CD4-positive, alpha-beta memory T cell (primary cell): ENCODE results near the gene KATNIP. TPM values are rescaled to one million over a fixed set of nuclear protein-coding genes. Genes with fewer than 3 reads are reported as not detected.

Source experiments
- CTCF ChIA-PET: fragments of 350-600 bp; sonication (Branson Sonifier 250); formaldehyde crosslinking; loops from one replicate; lab custom pipeline; 2021; ENCODE audit warnings: inconsistent platforms; ENCODE audit not compliant: partially characterized antibody; lab: Charles Lee
- POLR2A ChIA-PET: fragments of 350-600 bp; sonication (Branson Sonifier 250); formaldehyde crosslinking; loops from one replicate; lab custom pipeline; 2021; ENCODE audit not compliant: partially characterized antibody; lab: Charles Lee
- DNase-seq, 5 donors: peaks; one replicate each; pipeline versions ENCODE4 v3.0.0 to v3.0.0-alpha.2; 2020 to 2022; ENCODE audit warnings: mixed read lengths in 1 of 5
- H3K27ac ChIP-seq: one replicate; pipeline ENCODE4 v1.7.0; 2013; ENCODE audit warnings: low read depth, low read length
- H3K27me3 ChIP-seq: 2 replicates; pipeline ENCODE4 v1.7.0; 2013; ENCODE audit warnings: mild to moderate bottlenecking, low read length, moderate library complexity; ENCODE audit not compliant: insufficient read depth
- H3K36me3 ChIP-seq: 2 replicates; pipeline ENCODE4 v1.7.0; 2013; ENCODE audit warnings: mild to moderate bottlenecking, low read length, moderate library complexity; ENCODE audit not compliant: insufficient read depth
- H3K4me1 ChIP-seq: 2 replicates; pipeline ENCODE4 v1.7.0; 2013; ENCODE audit warnings: mild to moderate bottlenecking, low read length, moderate library complexity; ENCODE audit not compliant: insufficient read depth
- H3K4me3 ChIP-seq, 2 donors: one replicate each; pipeline ENCODE4 v1.7.0; 2013; ENCODE audit warnings: low read length in 2 of 2, mild to moderate bottlenecking in 1 of 2
- H3K9me3 ChIP-seq, 2 donors: one replicate each; pipeline ENCODE4 v1.7.0; 2013; ENCODE audit warnings: low read length in 2 of 2, control low read depth in 1 of 2; ENCODE audit not compliant: control insufficient read depth in 1 of 2
- H3K27ac Mint-ChIP-seq, 7 donors: one replicate each; pipeline ENCODE4 v1.8.0; 2020 to 2021; ENCODE audit warnings: mixed read lengths in 7 of 7, mild to moderate bottlenecking in 6 of 7, inconsistent platforms in 3 of 7, moderate library complexity in 3 of 7
- H3K27me3 Mint-ChIP-seq, 2 donors: one replicate each; pipeline ENCODE4 v1.8.0; 2020 to 2021; ENCODE audit warnings: mixed read lengths in 2 of 2
- H3K36me3 Mint-ChIP-seq, 2 donors: one replicate each; pipeline ENCODE4 v1.8.0; 2020 to 2021; ENCODE audit warnings: mixed read lengths in 2 of 2, inconsistent platforms in 1 of 2, mild to moderate bottlenecking in 1 of 2
- H3K4me1 Mint-ChIP-seq, 4 donors: one replicate each; pipeline ENCODE4 v1.8.0; 2020 to 2021; ENCODE audit warnings: mixed read lengths in 4 of 4, mild to moderate bottlenecking in 1 of 4
- H3K4me3 Mint-ChIP-seq, 8 donors: one replicate each; pipeline ENCODE4 v1.8.0; 2020 to 2021; ENCODE audit warnings: mixed read lengths in 8 of 8, mild to moderate bottlenecking in 7 of 8, moderate library complexity in 6 of 8, inconsistent platforms in 3 of 8
- H3K9me3 Mint-ChIP-seq, 8 donors: one replicate each; pipeline ENCODE4 v1.8.0; 2020 to 2021; ENCODE audit warnings: mixed read lengths in 8 of 8, mild to moderate bottlenecking in 5 of 8, inconsistent platforms in 3 of 8, moderate library complexity in 1 of 8
- intact Hi-C: fragments of 100-400 bp; cut with micrococcal nuclease; formaldehyde crosslinking; loops from one replicate; pipeline ENCODE4 v1.15.1; 2023
- polyA plus RNA-seq, 2 donors: library from polyadenylated mRNA; unstranded; fragments of 300-500 nt; fragmentation: Illumina TruSeq; gene quantifications; one replicate each; pipeline ENCODE4 v1.2.3, GENCODE V29; 2021
- total RNA-seq, 2 experiments: library from RNA; stranded (reverse); gene quantifications; one replicate each; pipeline ENCODE4 v1.2.3, GENCODE V29; 2021

KATNIP gene
- total and polyA plus RNA-seq, 4 experiments from 2014 or later = 0.31 to 22.9 (median 12.9) TPM

DNA sequence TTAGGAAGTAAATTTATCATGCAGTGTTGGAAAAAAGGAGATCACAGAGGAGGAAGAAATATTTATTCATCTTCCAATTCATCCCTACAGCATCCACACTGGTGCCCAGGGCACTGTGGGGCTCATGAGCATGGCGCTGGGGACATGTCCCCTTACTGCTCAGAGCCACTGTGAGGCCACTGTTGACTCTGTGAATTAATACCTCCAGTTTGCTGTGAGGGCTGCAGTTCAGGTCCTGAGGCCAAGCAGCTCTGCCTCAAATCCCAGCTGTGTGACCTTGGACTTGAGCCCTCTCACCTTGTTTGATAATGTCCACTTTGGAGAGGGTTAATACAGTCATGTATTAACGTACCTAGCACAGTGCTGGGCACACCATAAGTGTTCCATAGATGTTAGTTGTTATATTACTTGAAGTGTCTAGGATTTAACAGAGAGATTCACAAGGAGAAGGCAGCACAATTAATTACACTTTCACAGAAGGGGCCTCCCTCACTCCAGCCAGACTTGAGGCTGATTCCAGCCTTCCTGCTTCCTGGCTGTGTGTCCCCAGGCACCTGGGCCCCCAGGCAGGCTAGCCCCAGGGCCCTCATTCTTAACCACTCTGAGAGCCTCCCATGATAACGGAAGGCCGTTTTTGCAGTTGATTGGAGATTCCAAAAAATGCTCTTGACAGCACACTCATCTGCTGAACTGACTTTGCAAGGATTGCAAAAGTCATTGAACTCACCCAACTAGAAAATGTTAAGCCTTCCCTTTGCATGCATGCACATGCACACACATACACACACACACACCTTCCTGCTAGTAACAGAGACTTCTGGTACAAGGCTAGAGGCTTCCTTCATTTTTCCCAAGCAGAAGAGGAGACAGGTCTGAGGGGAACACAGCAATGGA lies 29.4 kb downstream of the KATNIP start:
- Histone ChIP-seq H3K9me3 (no peaks in the 10 kb centered on the region), H3K27me3 (no peaks in the 10 kb centered on the region), H3K27ac (no peak overlapping the region), H3K4me1 (no peaks in the 10 kb centered on the region), H3K4me3 (no peak overlapping the region), H3K36me3 (no peaks in the 10 kb centered on the region)
- H3K27ac Mint-ChIP-seq = no peak overlapping the region
- DNase-seq = no peak
- no peak overlapping the region for H3K4me3 Mint-ChIP-seq
- ChIA-PET POLR2A (no interaction called here), CTCF (no interaction called here)
- H3K4me1 Mint-ChIP-seq = peaks cover 0 to 2% (median 0%) of the 10 kb centered on the region in 4 donors
- H3K9me3 Mint-ChIP-seq = peaks cover 0 to 2% (median 0%) of the 10 kb centered on the region in 8 donors
- intact Hi-C loops = no loop called here
- no peaks in the 10 kb centered on the region for H3K27me3 Mint-ChIP-seq
- peaks cover 28 to 67% of the 10 kb centered on the region in 2 donors for H3K36me3 Mint-ChIP-seq

- no peak overlapping the region for H3K27ac ChIP-seq
- CTCF ChIA-PET = no interaction called here
- intact Hi-C loops = no loop called here
- H3K4me1 ChIP-seq = no peaks in the 10 kb centered on the region
- H3K27me3 ChIP-seq = no peaks in the 10 kb centered on the region
- no peaks in the 10 kb centered on the region for H3K9me3 ChIP-seq
- DNase-seq = no peak
- no peak overlapping the region for H3K4me3 ChIP-seq
- H3K27ac Mint-ChIP-seq = no peak overlapping the region
- H3K4me3 Mint-ChIP-seq = no peak overlapping the region
- H3K4me1 Mint-ChIP-seq = no peaks in the 10 kb centered on the region
- no peaks in the 10 kb centered on the region for H3K27me3 Mint-ChIP-seq
- peaks cover 23 to 54% of the 10 kb centered on the region in 2 donors for H3K36me3 Mint-ChIP-seq
- POLR2A ChIA-PET = interaction anchor here (0.5 kb wide), 1 partner anchor 26 kb away, joined by 3 read pairs; no protein-coding TSS in a partner anchor
- no peaks in the 10 kb centered on the region for H3K9me3 Mint-ChIP-seq
- H3K36me3 ChIP-seq = no peaks in the 10 kb centered on the region
Measured at GRCh38 chr16:27582883-27583282, 32.9 kb downstream of the KATNIP start.

GRCh38 chr16:27583634-27584033 lies 33.7 kb downstream of the KATNIP start:
- intact Hi-C loops = no loop called here
- Histone ChIP-seq H3K27me3 (no peaks in the 10 kb centered on the region), H3K9me3 (no peaks in the 10 kb centered on the region), H3K27ac (no peak overlapping the region), H3K4me1 (no peaks in the 10 kb centered on the region), H3K36me3 (no peaks in the 10 kb centered on the region), H3K4me3 (no peak overlapping the region)
- Mint-ChIP-seq H3K9me3 (no peaks in the 10 kb centered on the region), H3K27ac (no peak overlapping the region), H3K27me3 (no peaks in the 10 kb centered on the region), H3K4me1 (no peaks in the 10 kb centered on the region), H3K4me3 (no peak overlapping the region), H3K36me3 (peaks cover 23 to 49% of the 10 kb centered on the region in 2 donors)
- ChIA-PET POLR2A (no interaction called here), CTCF (no interaction called here)
- DNase-seq = no peak

DNA sequence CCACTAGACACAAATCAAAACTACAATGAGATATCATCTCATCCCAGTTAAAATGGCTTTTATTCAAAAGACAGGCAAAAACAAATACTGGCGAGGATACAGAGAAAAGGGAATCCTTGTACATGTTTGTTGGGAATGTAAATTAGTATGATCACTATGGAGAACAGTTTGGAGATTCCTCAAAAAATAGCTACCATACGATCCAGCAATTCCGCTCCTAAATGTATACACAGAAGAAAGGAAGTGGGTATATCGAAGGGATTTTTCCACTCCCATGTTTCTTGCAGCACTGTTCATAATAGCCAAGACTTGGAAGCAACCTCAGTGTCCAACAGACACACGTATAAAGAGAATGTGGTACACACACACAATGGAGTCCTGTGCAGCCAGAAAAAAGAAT lies 35.3 kb downstream of the KATNIP start:
- Mint-ChIP-seq H3K36me3 (peaks cover 24 to 47% of the 10 kb centered on the region in 2 donors), H3K27ac (no peak overlapping the region), H3K4me1 (no peaks in the 10 kb centered on the region), H3K9me3 (peaks cover 0 to 6% (median under 1%) of the 10 kb centered on the region in 8 donors), H3K4me3 (no peak overlapping the region), H3K27me3 (no peaks in the 10 kb centered on the region)
- Histone ChIP-seq H3K36me3 (no peaks in the 10 kb centered on the region), H3K27me3 (no peaks in the 10 kb centered on the region), H3K9me3 (no peaks in the 10 kb centered on the region), H3K4me1 (no peaks in the 10 kb centered on the region), H3K4me3 (no peak overlapping the region), H3K27ac (no peak overlapping the region)
- POLR2A ChIA-PET = no interaction called here
- intact Hi-C loops = no loop called here
- CTCF ChIA-PET = no interaction called here
- DNase-seq = no peak

DNA sequence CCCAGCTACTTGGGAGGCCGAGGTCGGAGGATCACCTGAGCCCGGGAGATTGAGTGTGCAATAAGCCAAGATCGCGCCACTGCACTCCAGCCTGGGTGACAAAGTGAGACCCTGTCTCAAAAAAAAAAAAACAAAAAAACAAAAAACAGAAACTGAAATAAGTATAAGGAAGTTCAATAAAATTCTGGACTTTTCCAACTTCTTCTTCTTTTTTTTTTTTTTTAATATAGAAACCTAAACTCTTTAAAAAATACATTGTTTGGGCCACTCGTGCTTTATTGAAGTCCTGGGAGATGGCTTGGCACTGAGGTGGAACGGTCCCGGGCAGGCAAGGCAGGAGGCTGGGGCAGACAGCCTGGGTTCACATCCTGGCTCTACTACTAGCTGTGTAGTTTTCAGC lies 36.8 kb downstream of the KATNIP start:
- POLR2A ChIA-PET = no interaction called here
- Histone ChIP-seq H3K4me3 (no peak overlapping the region), H3K9me3 (no peaks in the 10 kb centered on the region), H3K27ac (no peak overlapping the region), H3K36me3 (no peaks in the 10 kb centered on the region), H3K4me1 (no peaks in the 10 kb centered on the region), H3K27me3 (no peaks in the 10 kb centered on the region)
- intact Hi-C loops = no loop called here
- CTCF ChIA-PET = no interaction called here
- Mint-ChIP-seq H3K36me3 (peaks cover 23 to 46% of the 10 kb centered on the region in 2 donors), H3K9me3 (peaks cover 0 to 9% (median 2%) of the 10 kb centered on the region in 8 donors), H3K4me3 (no peak overlapping the region), H3K4me1 (no peaks in the 10 kb centered on the region), H3K27ac (no peak overlapping the region), H3K27me3 (no peaks in the 10 kb centered on the region)
- DNase-seq = no peak

DNA sequence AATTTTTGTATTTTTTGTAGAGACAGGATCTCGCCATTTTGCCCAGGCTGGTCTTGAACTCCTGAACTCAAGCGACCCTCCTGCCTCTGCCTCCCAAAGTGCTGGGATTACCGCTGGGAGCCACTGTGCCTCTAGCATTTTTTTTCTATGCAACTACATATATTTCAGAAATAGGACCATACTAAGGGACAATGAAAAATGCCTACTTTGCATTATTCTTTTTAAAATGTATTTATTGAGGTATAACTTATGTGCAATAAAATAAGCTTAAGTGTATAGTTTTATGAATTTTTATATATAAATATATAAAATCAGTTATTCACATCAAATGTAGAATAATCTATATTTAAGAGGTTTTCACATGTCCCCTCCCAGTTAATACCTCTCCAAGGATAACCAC lies 38.1 kb downstream of the KATNIP start:
- Histone ChIP-seq H3K27ac (no peak overlapping the region), H3K27me3 (no peaks in the 10 kb centered on the region), H3K9me3 (no peaks in the 10 kb centered on the region), H3K36me3 (no peaks in the 10 kb centered on the region), H3K4me1 (no peaks in the 10 kb centered on the region), H3K4me3 (no peak overlapping the region)
- no peaks in the 10 kb centered on the region for H3K27me3 Mint-ChIP-seq
- no peak overlapping the region for H3K4me3 Mint-ChIP-seq
- H3K4me1 Mint-ChIP-seq = peaks cover 0 to 1% (median 0%) of the 10 kb centered on the region in 4 donors
- CTCF ChIA-PET = no interaction called here
- intact Hi-C loops = no loop called here
- H3K9me3 Mint-ChIP-seq = peaks cover 0 to 9% (median 2%) of the 10 kb centered on the region in 8 donors
- H3K27ac Mint-ChIP-seq = no peak overlapping the region
- H3K36me3 Mint-ChIP-seq = peaks cover 20 to 39% of the 10 kb centered on the region in 2 donors
- no peak for DNase-seq
- POLR2A ChIA-PET = no interaction called here

DNA sequence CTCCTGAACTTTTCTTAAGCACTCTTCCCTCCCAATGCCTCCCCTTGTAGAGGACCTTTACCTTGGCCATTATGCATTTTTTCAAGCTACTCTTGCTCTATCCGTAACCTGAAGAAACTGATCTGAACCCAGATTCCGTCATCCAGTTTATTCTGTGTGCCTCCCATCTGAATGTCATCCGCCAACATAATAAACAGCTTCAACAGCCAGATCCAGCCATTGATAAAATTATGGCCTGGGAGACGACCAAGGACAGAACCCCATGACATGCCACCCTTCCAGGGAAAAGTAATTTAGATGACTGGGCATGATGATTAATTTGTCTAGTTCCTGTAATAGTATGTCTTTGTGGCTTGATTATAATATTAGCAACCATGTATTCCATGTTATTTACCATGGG lies 41.9 kb downstream of the KATNIP start:
- Histone ChIP-seq H3K36me3 (no peaks in the 10 kb centered on the region), H3K9me3 (no peaks in the 10 kb centered on the region), H3K27me3 (no peaks in the 10 kb centered on the region), H3K27ac (no peak overlapping the region), H3K4me3 (no peak overlapping the region), H3K4me1 (no peaks in the 10 kb centered on the region)
- CTCF ChIA-PET = interaction anchor here (1.2 kb wide), 1 partner anchor 10 kb away, joined by 3 read pairs; no protein-coding TSS in a partner anchor
- H3K36me3 Mint-ChIP-seq = peaks cover 11 to 23% of the 10 kb centered on the region in 2 donors
- H3K4me1 Mint-ChIP-seq = peaks cover 0 to 1% (median 0%) of the 10 kb centered on the region in 4 donors
- H3K27ac Mint-ChIP-seq = no peak overlapping the region
- no peak overlapping the region for H3K4me3 Mint-ChIP-seq
- peaks cover 0 to 9% (median 2%) of the 10 kb centered on the region in 8 donors for H3K9me3 Mint-ChIP-seq
- POLR2A ChIA-PET = no interaction called here
- no peaks in the 10 kb centered on the region for H3K27me3 Mint-ChIP-seq
- DNase-seq = no peak
- intact Hi-C loops = no loop called here
